ENCODE data around the gene ACACB.

The ACACB gene

DNA sequence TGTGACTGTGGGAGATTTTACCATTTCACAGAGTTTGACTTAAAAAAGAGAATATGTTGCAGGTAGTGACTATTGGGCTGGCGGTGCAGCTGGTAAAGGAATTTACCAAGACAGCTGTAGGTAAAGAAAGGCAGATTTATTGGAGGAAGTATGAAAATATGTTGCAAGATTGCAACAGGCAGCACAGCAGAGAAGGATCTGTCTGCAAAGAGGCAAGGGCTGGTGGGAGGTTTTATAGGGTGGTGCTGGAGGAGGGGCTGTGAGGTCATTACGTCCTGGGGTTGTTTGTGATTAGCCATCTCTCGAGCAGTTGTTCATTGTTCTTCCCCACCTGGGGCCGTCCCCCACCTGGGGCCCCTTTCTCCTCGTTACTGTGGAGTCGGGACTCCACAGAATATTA is 62.1 kb downstream of the ACACB start:
- no peak for DNase-seq

DNA sequence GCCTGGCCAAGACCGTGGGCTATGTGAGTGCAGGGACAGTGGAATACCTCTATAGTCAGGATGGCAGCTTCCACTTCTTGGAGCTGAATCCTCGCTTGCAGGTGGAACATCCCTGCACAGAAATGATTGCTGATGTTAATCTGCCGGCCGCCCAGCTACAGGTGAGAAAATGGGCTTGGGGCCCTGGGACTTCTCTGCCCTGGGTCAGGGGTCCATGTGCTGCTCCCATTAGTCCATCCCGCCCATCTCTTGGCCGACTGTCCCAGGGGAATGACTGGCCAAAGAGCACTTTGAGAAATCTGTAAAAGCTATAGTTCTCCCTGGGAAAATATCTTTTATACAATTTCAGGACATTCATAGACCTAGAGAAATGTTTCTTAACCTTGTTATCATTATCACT is 63.5 kb downstream of the ACACB start:
- no peak for DNase-seq

GRCh38 chr12:109182041-109182839 is 65.9 kb downstream of the ACACB start:
- no peak for DNase-seq

GRCh38 chr12:109185441-109185840 is 69.1 kb downstream of the ACACB start:
- DNase-seq: no peak

DNA sequence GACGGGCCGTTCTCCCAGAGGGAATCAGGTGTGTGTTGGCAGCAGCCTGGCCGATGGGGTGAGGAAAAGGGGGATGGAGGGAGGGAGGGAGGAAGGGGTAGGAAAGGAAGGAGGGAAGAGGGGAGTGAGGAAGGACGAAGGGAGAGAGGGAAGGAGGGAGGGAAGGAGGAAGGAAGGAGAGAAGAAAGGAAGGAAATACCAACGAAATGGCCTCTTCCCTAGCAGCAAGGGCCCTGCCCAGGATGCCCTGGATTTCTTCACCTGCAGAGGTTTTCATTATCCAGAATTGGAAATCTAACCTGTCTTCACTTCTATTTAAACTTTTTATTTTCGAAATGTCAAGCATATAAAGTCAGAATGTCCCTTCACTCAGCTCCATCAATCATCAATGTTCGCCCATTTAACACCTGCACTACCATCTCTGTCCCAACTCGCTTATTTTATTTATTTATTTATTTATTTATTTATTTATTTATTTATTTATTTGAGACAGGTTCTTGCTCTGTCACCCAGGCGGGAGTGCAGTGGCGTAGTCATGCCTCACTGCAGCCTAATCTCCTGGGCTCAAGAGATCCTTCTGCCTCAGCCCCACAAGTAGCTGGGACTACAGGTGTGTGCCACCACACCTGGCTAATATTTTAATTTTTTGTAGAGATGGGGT is 70.7 kb downstream of the ACACB start:
- no peak for DNase-seq

- DNase-seq: no peak
These were observed 71.8 kb downstream of the ACACB start for GRCh38 chr12:109188108-109188712.

GRCh38 chr12:109189291-109189690 is 72.9 kb downstream of the ACACB start:
- no peak for DNase-seq

GRCh38 chr12:109191621-109192250 is 75.3 kb downstream of the ACACB start:
- DNase-seq: no peak

DNA sequence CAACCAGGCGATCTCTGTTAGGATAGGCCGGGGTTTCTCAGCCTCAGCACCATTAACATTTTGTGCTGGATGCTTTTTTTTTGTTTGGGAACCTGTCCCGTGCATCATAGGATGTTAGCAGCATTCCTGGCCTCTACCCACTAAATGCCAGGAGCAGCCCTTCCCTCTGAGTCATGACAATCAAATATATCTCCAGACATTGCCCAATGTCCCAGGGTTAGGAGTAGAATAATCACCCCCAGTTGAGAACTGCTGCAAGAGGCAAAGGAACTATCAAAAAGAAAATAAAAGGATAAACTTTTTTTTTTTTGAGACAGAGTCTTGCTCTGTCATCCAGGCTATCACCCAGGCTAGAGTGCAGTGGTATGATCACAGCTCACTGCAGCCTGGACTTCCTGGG is 76.0 kb downstream of the ACACB start:
- no peak for DNase-seq

DNA sequence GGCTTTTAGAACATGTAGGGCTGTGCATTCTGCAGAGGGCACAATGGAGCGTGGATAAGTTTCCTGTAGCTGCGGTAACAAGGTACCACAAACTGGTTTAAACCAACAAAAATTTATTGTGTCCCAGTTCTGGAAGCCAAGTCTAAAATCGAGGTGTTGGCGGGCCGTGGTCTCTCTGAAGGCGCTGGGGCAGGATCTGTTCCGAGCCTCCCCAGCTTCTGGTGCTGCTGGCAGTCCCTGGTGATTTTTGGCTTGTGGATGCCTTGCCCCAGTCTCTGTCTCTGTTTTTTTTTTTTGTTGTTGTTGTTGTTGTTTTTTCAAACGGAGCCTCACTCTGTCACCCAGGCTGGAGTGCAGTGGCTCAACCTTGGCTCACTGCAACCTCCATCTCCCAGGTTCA is 77.5 kb downstream of the ACACB start:
- DNase-seq: no peak

- no peak for DNase-seq
These were observed 79.9 kb downstream of the ACACB start for GRCh38 chr12:109196332-109196731.

GRCh38 chr12:109197327-109197726 is 80.9 kb downstream of the ACACB start:
- DNase-seq: no peak

DNA sequence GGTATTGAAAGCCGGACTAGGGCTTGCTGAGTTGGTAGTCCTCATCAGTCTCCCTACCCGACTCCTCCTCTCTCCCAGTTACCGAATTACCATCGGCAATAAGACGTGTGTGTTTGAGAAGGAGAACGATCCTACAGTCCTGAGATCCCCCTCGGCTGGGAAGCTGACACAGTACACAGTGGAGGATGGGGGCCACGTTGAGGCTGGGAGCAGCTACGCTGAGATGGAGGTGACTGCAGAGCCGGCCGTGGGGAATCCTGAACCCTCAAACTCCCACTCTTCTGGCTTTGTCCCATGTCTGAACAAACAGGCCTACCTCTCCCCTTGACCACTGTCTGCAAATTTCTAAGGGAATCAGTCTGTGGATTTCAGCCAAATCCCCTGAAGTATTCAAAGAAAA is 82.9 kb downstream of the ACACB start:
- DNase-seq: no peak

- no peak for DNase-seq
These were observed 84.6 kb downstream of the ACACB start for GRCh38 chr12:109200825-109201495.

- DNase-seq: no peak
These were observed 85.1 kb downstream of the ACACB start for GRCh38 chr12:109201496-109201885.

GRCh38 chr12:109202770-109203169 is 86.4 kb downstream of the ACACB start:
- DNase-seq: no peak

DNA sequence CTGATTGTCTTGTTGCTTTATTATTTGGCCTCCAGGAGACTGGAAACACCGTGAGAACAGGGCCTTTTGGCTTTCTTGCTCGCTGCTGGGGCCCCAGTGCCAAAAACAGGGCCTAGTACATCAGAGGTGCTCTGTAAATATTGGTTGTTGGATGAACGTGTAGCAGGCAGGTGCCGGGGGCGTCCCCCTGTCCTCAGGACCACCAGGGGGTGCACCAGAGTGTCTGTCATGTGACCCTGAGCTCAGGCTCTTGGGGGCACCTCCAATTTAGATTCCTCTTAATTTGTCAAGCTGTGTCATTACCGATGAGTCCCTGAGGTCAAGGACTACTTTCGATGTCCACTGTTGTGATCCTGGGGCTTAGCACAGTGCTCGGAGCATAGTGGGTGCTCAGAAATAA is 87.1 kb downstream of the ACACB start:
- DNase-seq: no peak

DNA sequence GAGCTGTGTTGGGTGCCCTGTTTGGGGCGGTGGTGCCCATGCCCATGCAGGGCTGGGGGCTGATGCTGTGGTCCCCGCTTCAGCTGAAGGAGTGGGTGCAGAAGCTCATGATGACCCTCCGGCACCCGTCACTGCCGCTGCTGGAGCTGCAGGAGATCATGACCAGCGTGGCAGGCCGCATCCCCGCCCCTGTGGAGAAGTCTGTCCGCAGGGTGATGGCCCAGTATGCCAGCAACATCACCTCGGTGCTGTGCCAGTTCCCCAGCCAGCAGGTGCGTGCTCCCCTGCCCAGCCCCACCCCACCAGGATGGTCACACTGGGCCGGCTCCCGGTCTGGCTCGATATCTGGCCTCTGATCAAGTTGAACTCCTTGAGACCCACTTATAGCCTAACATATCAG is 92.7 kb downstream of the ACACB start:
- no peak for DNase-seq

- no peak for DNase-seq
These were observed 96.2 kb downstream of the ACACB start for GRCh38 chr12:109212460-109213115.

- DNase-seq: no peak
These were observed 97.7 kb downstream of the ACACB start for GRCh38 chr12:109214131-109214530.

DNA sequence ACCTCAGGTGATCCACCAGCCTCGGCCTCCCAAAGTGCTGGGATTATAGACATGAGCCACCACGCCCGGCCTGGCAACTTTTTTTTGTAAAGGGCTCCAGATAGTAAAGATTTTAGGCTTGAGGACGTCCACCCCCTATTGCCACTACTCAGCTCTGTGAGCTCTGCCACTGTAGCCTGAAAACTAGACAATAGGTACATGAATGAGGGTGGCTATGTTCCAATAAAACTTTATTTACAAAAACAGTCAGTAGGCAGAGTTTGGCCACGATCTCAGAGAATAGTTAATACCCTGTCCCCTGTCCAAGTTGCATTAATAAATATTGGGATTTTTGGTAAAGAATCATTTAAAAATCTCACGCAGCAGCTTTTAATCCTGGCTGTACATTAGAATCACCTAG is 102.6 kb downstream of the ACACB start:
- no peak for DNase-seq

DNA sequence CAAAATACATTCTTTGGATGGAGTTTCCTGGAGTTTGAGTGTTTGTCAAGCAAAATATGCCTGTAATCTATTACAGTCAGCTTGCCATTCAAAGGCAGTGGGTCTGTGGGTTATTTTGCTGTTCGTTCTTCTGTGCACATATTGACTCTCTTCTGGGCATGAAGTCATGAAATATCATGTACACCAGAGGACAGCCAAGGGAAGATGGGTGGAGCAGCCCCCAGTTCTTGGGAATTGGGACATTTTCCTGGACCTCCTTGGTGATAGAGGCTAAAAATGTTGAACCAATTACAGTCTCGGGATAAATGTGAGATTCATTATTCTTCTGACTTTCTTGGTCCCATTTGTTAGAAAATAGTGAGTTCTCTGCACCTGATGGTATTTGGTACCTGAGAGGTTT is 103.6 kb downstream of the ACACB start:
- no peak for DNase-seq

Measured in hematopoietic multipotent progenitor cell treated with erythropoietin and hydrocortisone succinate and interleukin-3 and kit ligand, for 8 days (in vitro differentiated cells).